G401 (cell line): ENCODE results near the gene CCND1. TPM values are rescaled to one million over a fixed set of nuclear protein-coding genes. Genes with fewer than 3 reads are reported as not detected.
A peak's percentile ranks its signal among the peaks of the same experiment; 100 is the strongest.
"Not testable (repeated sequence)": the region's sequence is repeated elsewhere in the genome, so short reads cannot be mapped to it uniquely, and the experiment has no call there.

Source experiments
- DNase-seq: peaks from one replicate; pipeline ENCODE4 v3.0.0-alpha.2; 2015; ENCODE audit warnings: low spot score
- in situ Hi-C: cut with HindIII; loops from 2 replicates; pipeline ENCODE4 v1.10.0; 2016; ENCODE audit warnings: low sequenced_read_pairs, mixed read lengths
- total RNA-seq: library from RNA; depleted of rRNA; stranded (reverse); fragments of >200 nt; shearing (Covaris generic); gene quantifications from 2 replicates; pipeline ENCODE4 v1.2.3, GENCODE V29; 2014

Gene CCND1
- total RNA-seq, 1 experiment from 2014 or later, result 101 TPM

GRCh38 chr11:69674267-69674885, 33.4 kb downstream of the CCND1 start:
- in situ Hi-C loops, result loop anchor here (25.0 kb wide), 1 partner anchor 562 kb away; no protein-coding TSS in a partner anchor
- no peak for DNase-seq

DNA sequence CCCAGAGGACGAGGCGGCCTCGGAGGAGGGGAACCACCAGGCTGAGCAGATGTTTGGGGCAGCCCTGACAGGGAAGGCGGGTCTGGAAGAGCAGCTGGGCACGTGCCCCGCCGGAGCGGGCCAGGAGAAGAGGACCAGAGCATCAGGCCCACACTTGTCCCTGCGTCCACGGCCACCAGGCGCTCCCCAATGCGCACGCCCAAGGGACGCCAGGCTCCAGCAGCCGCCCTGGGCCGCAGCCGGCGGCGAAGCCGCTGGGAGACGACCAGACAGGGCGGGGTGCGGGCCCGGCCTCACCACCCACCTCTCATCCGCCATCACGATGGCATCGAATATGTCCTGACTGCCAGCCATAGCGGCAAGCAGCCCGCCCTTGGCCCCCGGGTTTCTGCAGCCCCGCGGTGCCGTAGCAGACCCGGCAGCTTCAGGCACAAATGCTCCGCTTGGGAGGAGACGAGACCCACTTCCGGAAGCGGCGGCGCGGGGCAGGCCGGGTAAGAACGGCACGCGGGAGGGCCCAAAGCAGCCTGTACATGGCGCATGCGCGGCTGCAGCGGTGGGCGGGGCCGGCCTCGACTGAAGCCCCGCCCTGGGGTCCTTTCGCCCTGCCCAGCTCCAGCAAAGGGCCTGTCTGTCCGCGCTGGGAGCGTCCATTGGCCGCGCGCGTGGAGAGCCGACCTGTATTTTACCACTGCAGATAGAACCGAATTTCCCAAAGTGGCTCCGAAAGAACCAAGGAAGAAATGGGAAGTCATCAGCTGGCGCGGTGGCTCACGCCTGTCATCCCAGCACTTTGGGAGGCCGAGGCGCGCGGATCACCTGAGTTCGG, 34.1 kb downstream of the CCND1 start, which contains the start of gene LTO1:
Gene LTO1 (minus strand): TSS at position 468 of the 829 bp plus-strand sequence. CDS start 114 bp downstream, at position 354.
- in situ Hi-C loops, result loop anchor here (25.0 kb wide), 1 partner anchor 563 kb away; no protein-coding TSS in a partner anchor
- peak; percentile 95 for DNase-seq

DNA sequence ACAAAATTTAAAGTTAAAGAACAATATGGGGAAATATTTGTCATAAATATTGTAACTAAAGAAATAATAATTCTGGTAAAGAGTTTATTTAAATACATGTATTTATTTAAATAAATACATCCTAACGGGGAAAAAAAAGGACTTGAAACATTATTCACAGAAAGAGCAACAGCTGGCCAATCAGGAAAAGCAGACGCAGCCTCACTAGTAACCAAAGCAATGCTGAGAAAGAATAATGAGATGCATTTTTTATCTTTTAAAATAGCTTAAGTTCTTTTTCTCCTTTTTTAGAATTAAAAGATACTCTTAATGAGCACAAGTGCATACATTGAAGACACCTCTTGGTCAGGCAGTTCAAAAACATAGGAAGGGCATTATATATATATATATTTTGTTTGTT, 36.8 kb downstream of the CCND1 start:
- no peak for DNase-seq
- in situ Hi-C loops, result no loop called here

- DNase-seq, result no peak
- in situ Hi-C loops, result no loop called here
Measured at GRCh38 chr11:69680688-69681087, 39.7 kb downstream of the CCND1 start.

- in situ Hi-C loops, result no loop called here
- no peak for DNase-seq
Measured at GRCh38 chr11:69682221-69682620, 41.3 kb downstream of the CCND1 start.

DNA sequence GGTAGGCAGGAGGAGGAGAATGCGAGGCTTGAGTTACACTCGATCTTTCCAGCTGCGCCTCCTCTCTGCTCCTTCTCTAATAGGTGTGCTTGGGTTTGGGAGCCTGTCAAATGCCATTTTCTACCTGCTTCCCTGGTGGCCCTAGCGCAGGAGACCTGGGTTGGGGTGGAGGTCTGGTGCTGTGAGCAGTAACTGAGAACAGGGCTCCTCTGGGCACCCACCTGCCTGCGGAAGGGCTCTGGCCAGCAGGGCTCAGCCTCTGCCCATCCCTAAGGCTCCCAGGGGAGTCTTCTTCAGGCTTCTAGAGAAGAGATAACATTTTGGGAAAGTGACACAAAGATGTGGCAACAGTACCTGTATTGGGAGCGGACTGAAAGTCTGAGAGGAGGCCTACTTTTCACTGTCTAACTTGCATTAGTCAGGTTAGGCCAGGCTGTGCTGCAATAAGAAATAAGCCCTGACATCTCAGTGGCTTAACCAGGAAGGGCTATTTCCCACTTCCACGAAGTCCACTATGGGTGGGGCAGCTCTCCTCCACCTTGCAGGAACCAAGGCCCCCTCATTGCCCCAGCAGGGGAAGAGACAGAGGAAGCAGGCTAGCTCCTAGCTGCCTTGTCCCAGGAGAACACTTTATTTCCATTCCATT, 41.8 kb downstream of the CCND1 start:
- in situ Hi-C loops, result no loop called here
- no peak for DNase-seq

DNA sequence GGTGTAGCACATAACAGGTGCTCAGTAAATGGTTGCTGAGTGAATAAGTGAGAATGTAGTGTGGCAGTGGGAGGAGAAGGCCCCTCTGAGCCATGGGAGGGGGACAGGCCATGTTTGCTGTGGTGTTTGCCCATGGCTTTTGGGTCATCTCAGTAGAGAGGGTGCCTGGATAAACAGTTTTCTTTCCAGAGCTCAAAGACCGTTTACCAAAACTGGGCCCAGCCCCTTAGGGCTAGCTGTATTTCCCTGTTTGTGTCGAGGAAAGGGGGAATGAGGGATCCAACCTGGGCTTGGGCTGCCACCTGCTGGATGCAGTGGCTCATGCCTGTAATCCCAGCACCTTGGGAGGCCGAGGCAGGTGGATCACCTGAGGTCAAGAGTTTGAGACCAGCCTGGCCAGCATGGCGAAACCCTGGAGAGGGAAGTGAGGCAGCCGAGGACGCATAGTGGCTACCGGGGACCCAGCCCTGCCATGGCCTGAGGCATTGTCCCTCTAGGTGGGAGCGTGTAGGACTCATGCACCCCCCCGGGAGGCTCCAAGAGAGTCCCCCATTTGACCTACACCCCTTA, 42.9 kb downstream of the CCND1 start:
- no peak for DNase-seq
- in situ Hi-C loops, result no loop called here

DNA sequence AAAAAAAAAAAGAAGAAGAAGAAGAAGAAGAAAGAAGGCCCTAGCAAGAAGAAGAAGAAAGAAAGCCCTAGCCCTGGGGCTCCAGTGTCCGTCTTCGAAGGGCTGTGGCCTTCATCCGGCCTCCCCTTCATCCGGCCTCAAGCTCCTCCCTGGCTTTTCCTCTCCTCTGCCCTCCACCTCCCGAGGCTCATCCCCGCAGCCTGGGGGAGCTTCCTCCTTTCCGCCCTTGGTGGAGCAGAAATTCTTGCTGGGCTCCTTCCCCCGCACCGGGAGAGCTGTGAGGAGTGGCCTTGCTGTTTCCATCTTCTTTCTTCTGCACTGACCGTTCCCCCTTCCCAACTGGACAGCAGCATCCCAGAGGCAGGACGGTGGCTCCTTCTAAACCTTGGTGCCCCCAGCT, 43.7 kb downstream of the CCND1 start:
- in situ Hi-C loops, result no loop called here
- DNase-seq, result no peak

- in situ Hi-C loops, result no loop called here
- no peak for DNase-seq
Measured at GRCh38 chr11:69685348-69685747, 44.4 kb downstream of the CCND1 start.

GRCh38 chr11:69686452-69686851, 45.5 kb downstream of the CCND1 start:
- in situ Hi-C loops, result no loop called here
- DNase-seq, result no peak

DNA sequence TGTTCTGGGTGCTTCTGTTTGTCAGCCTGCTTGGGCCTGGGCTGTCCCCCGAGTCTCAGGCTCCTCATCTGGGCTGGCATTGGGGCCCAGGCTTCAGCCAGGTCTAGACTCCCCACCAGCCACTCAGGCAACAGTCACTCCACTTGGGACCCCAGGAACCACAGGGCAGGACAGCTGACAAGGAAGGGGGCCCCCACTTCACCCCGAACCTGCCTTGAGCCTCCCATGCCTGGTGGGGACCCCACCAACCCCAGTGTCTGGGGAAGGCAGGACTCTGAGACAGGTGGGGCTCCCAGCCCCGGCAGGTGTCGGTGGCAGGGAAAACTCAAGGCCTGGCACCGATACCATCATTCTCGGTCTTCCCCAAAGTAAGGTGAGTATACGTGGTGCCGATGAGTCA, 45.9 kb downstream of the CCND1 start:
- in situ Hi-C loops, result no loop called here
- no peak for DNase-seq

DNA sequence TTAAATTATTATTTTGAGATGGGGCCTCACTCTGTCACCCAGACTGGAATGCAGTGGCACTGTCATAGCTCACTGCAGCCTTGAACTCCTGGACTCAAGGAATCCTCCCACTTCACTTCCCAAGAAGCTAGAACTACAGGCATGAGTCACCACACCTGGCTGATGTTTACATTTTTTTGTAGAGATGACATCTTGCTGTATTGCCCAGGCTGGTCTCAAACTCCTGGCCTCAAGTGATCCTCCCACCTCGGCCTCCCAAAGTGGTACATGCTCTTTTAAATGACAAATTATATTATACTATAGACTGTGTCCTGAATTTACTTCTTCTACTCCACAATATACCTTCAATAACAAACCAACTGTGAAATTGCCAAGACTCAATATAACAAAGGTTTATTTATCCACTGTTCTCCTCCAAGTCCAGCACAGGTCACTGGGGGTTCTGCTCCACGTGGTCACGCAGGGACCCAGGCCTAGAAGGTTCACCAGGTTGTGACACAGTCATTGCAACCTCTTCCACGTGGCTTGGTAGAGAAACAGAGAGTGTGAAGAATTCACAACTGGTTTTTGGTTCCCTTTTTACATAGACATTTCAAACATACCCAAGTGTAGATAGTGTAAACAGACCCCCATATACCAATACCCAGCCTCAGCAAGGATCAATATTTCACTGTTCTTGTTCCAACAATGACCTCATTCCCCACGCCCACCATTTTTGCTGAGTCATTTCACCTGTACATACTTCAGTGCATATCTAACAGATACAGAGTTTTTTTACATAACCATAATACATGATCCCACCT, 47.2 kb downstream of the CCND1 start:
- in situ Hi-C loops, DNase-seq: not testable (repeated sequence)

GRCh38 chr11:69689484-69690319, 48.7 kb downstream of the CCND1 start:
- in situ Hi-C loops, result no loop called here
- no peak for DNase-seq

GRCh38 chr11:69691463-69691862, 50.5 kb downstream of the CCND1 start:
- no peak for DNase-seq
- in situ Hi-C loops, result no loop called here

GRCh38 chr11:69692422-69692821, 51.5 kb downstream of the CCND1 start:
- no peak for DNase-seq
- in situ Hi-C loops, result no loop called here

GRCh38 chr11:69694781-69695180, 53.8 kb downstream of the CCND1 start:
- no peak for DNase-seq
- in situ Hi-C loops, result no loop called here

- in situ Hi-C loops, result no loop called here
- no peak for DNase-seq
Measured at GRCh38 chr11:69695581-69695980, 54.6 kb downstream of the CCND1 start.

DNA sequence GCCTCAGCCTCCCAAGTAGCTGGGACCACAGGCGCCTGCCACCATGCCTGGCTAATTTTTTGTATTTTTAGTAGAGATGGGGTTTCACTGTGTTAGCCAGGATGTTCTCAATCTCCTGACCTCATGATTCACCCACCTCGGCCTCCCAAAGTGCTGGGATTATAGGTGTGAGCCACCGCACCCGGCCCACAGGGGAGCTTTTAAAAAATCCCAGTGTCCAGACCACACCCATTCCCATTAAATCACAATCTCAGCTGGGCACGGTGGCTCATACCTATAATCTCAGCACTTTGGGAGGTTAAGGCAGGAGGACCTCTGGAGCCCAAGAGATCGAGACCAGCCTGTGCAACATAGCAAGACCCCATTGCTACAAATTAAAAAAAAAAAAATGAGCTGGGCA, 55.0 kb downstream of the CCND1 start:
- DNase-seq, in situ Hi-C loops: not testable (repeated sequence)
